ENCODE data around the gene CYTH2.
"Not testable (repeated sequence)": the region's sequence is repeated elsewhere in the genome, so short reads cannot be mapped to it uniquely, and the experiment has no call there.

Gene CYTH2

DNA sequence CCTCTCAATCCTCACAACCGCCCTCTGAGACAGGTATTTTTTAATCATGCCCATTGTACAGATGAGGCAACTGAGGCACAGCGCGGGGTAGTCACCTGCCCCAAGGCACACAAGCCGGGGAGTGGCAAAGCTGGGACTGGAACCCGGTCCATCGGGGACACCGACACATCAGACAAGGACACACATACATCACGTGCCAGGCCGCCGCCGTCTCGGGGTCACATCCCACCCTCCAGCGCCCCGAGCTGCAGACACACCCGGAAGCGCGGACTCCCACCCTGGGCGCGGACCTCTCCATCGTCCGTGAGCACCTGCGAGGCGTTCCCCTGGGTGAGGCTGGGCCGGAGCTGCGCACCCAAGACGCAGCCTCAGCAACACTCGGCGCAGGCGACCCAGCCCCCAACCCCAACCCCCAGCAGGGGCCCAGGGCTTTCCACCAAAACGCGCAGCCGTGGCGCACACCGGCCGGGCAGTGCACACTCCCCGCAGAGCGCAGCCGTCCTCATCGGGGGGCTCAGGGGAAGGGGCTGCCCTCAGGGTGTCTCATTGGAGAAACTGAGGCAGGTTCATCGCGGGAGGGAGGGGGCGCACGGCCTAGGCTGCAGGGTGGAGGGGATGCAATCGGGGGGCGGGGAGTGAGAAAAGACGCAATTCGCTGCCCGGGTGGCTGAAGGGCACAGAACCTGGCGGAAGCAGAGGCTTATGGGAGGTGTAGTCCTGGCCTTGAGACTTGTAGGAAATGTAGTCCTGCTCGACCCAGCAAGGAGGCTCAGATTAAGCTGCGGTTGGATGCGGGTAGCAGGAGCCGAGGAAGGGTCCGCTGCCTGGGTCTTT is 44.3 kb downstream of the CYTH2 start:
- peak; percentile 83 for DNase-seq

DNA sequence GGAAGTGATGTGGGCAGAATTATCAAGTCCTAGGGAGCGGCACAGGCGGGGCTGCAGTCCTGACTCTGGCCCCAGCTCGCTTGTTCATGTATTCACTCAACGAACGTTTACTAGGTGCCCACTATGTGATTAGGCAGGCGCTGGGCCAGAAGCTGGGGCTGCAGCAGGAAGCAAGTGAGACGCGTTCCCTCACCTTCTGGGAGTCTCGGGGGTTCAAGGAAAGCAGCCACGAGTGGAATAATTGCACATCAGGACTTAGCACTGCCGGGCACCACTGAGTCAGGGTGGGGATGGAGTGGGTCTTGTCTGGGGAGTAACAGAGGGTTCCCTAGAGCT is 44.9 kb downstream of the CYTH2 start:
- DNase-seq = no peak

DNA sequence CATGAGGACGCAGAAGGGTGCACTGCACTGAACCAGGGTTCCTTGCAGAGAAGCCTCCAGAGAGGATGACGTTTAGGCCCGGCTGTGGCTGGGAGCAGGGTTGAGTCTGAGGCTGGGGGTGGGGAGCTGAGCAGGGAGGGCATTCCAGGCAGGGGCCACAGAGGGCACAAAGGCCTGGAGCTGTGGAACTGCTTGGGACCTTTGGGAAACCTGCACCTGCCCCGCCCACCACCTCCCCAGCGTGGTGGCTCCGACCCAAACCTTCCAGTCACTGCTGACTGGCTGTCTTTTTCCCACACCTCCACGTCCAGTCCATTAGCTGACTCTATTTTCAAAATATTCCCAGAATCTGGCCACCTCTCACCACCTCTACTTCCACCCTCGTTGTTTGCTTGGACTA is 47.4 kb downstream of the CYTH2 start:
- no peak for DNase-seq

DNA sequence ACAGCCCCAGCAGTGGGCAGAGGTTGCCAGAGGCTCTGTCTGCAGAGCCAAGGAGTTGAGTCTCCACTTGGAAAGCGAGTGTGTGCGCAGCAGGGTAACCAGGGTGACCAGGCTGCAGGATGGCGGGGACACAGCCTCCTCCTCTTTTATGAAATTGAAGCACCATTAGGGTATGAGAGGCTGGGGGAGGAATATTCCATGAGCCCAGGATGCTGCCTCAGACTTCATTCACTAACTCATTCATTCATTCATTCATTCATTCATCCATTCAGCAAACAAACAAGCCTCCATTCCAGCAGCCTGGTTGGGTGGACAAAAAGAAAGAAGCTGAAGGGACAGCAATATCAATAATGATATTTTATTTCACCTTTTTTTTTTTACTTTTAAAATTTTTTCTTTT is 49.0 kb downstream of the CYTH2 start:
- DNase-seq = no peak

DNA sequence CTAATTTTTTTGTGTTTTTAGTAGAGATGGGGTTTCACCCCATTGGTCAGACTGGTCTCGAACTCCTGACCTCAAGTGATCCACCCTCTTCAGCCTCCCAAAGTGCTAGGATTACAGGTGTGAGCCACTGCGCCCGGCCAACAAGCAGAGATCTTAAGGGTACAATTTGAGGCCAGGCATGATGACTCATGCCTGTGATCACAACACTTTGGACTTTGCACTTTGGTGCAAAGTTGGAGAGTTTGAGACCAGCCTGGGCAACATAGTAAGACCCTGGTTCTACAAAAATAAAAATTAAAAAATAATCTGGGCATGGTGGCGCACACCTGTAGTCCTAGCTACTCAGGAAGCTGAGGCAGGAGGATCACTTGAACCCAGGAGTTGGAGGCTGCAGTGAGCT is 50.3 kb downstream of the CYTH2 start:
- DNase-seq = not testable (repeated sequence)

DNA sequence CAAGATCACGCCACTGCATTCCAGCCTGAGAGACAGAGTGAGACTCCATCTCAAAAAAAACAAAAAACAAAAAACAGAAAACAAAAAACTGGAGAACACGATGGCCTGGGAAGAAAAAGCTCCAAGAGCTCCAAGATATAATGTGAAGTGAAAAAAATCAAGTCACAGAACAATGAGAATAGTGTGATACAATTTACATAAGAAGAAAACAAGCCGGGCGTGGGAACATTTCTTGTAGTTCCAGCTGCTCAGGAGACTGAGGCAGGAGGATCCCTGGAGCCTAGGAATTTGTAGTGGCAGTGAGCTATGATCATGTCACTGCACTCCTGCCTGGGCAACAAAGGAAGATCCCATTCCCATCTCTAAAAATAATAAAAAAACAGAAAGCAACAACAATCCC is 51.0 kb downstream of the CYTH2 start:
- no peak for DNase-seq

DNA sequence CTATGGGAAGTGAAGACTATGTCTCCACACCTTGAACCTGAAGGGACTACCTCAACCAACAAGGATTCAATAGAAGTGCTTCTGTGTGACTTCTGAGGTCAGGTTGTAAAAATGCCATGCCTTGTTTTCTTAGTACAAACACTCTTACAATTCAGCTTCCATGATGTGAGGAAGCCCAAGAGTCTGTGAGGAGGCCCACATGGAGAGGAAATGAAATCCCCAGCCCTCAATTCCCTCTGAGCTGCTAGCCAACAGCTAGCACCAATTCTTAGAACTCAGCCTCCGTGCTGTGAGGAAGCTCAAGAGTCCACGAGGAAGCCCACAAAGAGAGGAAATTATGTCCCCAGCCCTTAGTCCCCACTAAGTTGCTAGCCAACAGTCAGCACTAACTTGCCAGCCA is 55.1 kb downstream of the CYTH2 start:
- no peak for DNase-seq

DNA sequence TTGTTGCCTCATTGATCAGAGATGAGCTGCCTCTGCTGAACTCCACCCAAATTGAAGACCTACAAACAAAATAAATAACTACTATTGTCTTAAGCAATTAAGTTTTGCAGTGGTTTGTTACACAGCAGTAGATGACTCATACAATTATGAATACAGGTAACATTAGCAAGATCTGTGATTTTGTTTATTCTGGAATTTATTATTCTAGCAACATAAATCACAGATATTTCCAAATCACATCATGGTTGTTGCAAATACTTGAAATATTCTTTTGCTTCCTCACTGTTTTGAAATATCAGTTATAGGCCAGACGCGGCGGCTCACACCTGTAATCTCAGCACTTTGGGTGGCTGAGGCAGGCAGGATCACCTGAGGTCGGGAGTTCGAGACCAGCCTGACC is 55.6 kb downstream of the CYTH2 start:
- DNase-seq = no peak

DNA sequence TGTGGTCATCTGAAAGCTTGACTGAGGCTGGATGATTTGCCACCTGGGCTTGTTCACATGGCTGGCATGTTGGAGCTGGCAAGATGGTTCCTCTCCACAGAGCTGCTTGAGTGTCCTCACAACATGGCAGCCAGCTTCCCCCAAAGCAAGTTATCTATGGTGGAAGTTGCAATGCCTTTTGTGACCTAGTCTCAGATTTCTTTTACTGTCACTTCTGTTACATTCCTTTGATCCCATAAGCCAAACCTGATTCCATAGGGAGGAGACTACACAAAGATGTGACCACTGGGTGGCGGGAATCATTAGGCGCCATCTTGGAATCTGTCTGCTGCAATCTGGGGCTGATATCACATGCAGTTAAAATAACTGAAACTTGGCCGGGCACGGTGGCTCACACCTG is 60.0 kb downstream of the CYTH2 start:
- no peak for DNase-seq

DNA sequence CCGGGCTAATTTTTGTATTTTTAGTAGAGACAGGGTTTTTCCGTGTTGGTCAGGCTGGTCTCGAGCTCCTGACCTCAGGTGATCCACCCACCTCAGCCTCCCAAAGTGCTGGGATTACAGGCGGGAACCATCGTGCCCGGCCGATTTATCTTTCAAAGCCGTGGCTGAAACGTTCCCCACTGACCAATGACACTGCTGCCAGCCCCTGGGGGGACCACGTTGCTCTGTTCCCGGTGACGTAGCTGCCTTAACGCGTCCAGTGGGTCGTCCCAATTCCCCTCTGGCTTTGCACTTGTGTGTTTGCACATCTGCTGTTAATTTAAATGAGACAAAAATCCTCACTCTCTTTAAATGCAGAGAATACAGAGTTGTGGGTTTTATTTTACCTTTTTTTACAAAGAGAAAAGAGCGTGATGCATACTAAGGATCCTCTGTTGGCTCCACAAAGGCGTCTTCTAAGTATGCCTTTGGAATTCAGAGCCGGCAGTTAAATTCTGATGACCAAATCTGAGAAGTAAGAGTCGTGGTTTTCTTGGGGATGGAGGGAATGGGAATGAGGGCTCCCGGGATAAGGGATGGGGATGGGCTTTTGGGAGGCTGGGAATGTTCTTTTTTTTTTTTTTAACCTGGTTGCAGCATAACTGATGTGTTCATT is 61.0 kb downstream of the CYTH2 start:
- DNase-seq = no peak

DNA sequence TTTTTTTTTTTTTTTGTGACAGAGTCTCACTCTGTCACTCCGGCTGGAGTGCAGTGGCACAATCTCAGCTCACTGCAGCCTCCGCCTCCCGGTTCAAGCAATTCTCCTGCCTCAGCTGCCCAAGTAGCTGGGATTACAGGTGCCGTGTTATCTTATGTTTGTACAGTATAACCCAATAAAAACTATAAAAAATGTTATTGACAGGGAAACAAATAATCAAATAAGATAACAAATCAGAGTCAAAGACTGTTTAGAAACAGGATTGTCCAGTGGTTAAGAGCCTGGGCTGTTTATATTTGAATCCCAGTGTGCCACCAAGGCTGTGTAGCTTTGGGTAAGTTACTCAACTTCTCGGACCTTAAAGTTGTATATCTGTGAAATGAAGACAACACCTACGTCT is 61.6 kb downstream of the CYTH2 start:
- DNase-seq = no peak

All from CD4-positive, alpha-beta T cell treated with Interleukin-17A for 4 hours (primary cell).